Testis (tissue), 3 donors: ENCODE results near the gene SELENOS. TPM values are rescaled to one million over a fixed set of nuclear protein-coding genes. Genes with fewer than 3 reads are reported as not detected.

ENCODE experiments used
- DNase-seq: peaks from one replicate; pipeline ENCODE4 v3.0.0-alpha.2; 2019
- H3K27ac ChIP-seq, 2 donors: fragments of 200-600 bp; sonication (generic); one replicate each; pipeline ENCODE4 v1.5.1; 2019
- H3K27me3 ChIP-seq: fragments of 200-600 bp; sonication (generic); one replicate; pipeline ENCODE4 v1.5.1; 2019
- H3K36me3 ChIP-seq: fragments of 200-600 bp; sonication (generic); one replicate; pipeline ENCODE4 v1.5.1; 2017; ENCODE audit warnings: low read depth; ENCODE audit errors: missing control alignments
- H3K4me1 ChIP-seq: fragments of 200-600 bp; sonication (generic); one replicate; pipeline ENCODE4 v1.5.1; 2019
- H3K4me3 ChIP-seq, 2 donors: fragments of 200-600 bp; sonication (generic); one replicate each; pipeline ENCODE4 v1.5.1; 2017 to 2019
- H3K9me3 ChIP-seq: fragments of 200-600 bp; sonication (generic); one replicate; pipeline ENCODE4 v1.5.1; 2017
- CTCF ChIP-seq, 3 experiments: fragments of 450-650 bp in 2 of 3; fragments of 200-600 bp in 1 of 3; sonication (generic) in 1 of 3; IDR thresholded peaks; one replicate each; pipeline ENCODE4 v1.5.1; 2016 to 2019; ENCODE audit warnings: antibody characterized with exemption in 3 of 3, mild to moderate bottlenecking in 2 of 3, moderate library complexity in 1 of 3
- POLR2A ChIP-seq: fragments of 450-650 bp; IDR thresholded peaks from one replicate; pipeline ENCODE4 v1.6.1; 2017; ENCODE audit warnings: antibody characterized with exemption, mild to moderate bottlenecking, moderate library complexity
- WGBS, 2 donors: methylation state at CpG; one replicate each; pipeline ENCODE4 v1.1.5; 2018; 5-methylcytosine and 5-hydroxymethylcytosine counted together
- intact Hi-C: fragments of 100-400 bp; cut with DNase I; formaldehyde crosslinking; loops from one replicate; pipeline ENCODE4 v1.15.1; 2023; ENCODE audit warnings: low total_unique reads
- polyA plus RNA-seq: library from polyadenylated mRNA; stranded (reverse); fragments of 350-450 nt; fragmentation: Illumina TruSeq; extraction: RNeasy Lipid Tissue Mini Kit (QIAGEN cat#74804); gene quantifications from one replicate; pipeline ENCODE4 v1.2.3, GENCODE V29; 2014; ENCODE audit warnings: low read depth, low replicate concordance; ENCODE audit not compliant: insufficient read depth
- total RNA-seq, 2 donors: library from RNA; depleted of rRNA; stranded (reverse); fragments of >200 nt; gene quantifications; one replicate each; pipeline ENCODE4 v1.2.3, GENCODE V29; 2016

The SELENOS gene
- total and polyA plus RNA-seq, 3 donors from 2014 or later = 128 to 178 (median 134) TPM

GRCh38 chr15:101242160-101242998, 34.9 kb downstream of the SELENOS start:
- H3K4me3 ChIP-seq = no peak overlapping the region
- H3K27ac ChIP-seq = peak overlapping the region in 1 of 2 donors; percentile 31
- H3K9me3 ChIP-seq = no peaks in the 10 kb centered on the region
- DNase-seq = no peak
- 35 to 55% methylated on average over 6 to 12 of the region's 12 CpGs for WGBS, 2 donors
- no peaks in the 10 kb centered on the region for H3K36me3 ChIP-seq
- H3K4me1 ChIP-seq = peaks cover 64% of the 10 kb centered on the region
- H3K27me3 ChIP-seq = no peaks in the 10 kb centered on the region
- no peak for TF ChIP-seq CTCF (IDR thresholded peaks at IDR 0.05)
- intact Hi-C loops = no loop called here

GRCh38 chr15:101240358-101240757, 36.9 kb downstream of the SELENOS start:
- no peaks in the 10 kb centered on the region for H3K9me3 ChIP-seq
- no peak for DNase-seq
- intact Hi-C loops = no loop called here

GRCh38 chr15:101239724-101240136, 37.6 kb downstream of the SELENOS start:
- peak overlapping the region; percentile 9 to 62 for H3K27ac ChIP-seq
- intact Hi-C loops = no loop called here
- peaks cover 46% of the 10 kb centered on the region for H3K4me1 ChIP-seq

More at GRCh38 chr15:101240358-101240757, 36.9 kb downstream of the SELENOS start:
- WGBS, 2 donors = 27 to 51% methylated on average over 5 of the region's 5 CpGs
- Histone ChIP-seq H3K4me1 (peaks cover 49% of the 10 kb centered on the region), H3K27me3 (no peaks in the 10 kb centered on the region), H3K4me3 (no peak overlapping the region), H3K36me3 (no peaks in the 10 kb centered on the region), H3K27ac (peak overlapping the region in 1 of 2 donors; percentile 62)
- TF ChIP-seq POLR2A (no peak), CTCF (IDR thresholded peaks at IDR 0.05) (no peak)

GRCh38 chr15:101237251-101237650, 40.0 kb downstream of the SELENOS start:
- no peak for DNase-seq
- intact Hi-C loops = no loop called here
- Histone ChIP-seq H3K4me1 (peaks cover 37% of the 10 kb centered on the region), H3K27me3 (no peaks in the 10 kb centered on the region), H3K4me3 (no peak overlapping the region), H3K9me3 (no peaks in the 10 kb centered on the region), H3K27ac (peak overlapping the region in 1 of 2 donors; percentile 36), H3K36me3 (no peaks in the 10 kb centered on the region)
- no peak for TF ChIP-seq POLR2A
- TF ChIP-seq CTCF (IDR thresholded peaks at IDR 0.05) = no peak
- 77 to 86% methylated on average over 12 of the region's 12 CpGs for WGBS, 2 donors

More at GRCh38 chr15:101239724-101240136, 37.6 kb downstream of the SELENOS start:
- Histone ChIP-seq H3K4me3 (no peak overlapping the region), H3K36me3 (no peaks in the 10 kb centered on the region), H3K9me3 (no peaks in the 10 kb centered on the region), H3K27me3 (no peaks in the 10 kb centered on the region)
- 53 to 63% methylated on average over 6 of the region's 6 CpGs for WGBS, 2 donors
- DNase-seq = no peak
- TF ChIP-seq CTCF (IDR thresholded peaks at IDR 0.05) (no peak), POLR2A (no peak)
